Karpas-422 (cell line): ENCODE measurements around the gene UBA7. TPM values are rescaled to one million over a fixed set of nuclear protein-coding genes. Genes with fewer than 3 reads are reported as not detected.
"Not testable (repeated sequence)": the region's sequence is repeated elsewhere in the genome, so short reads cannot be mapped to it uniquely, and the experiment has no call there.

Experiments used
- DNase-seq: peaks from one replicate; pipeline ENCODE4 v3.0.0-alpha.2; 2015
- H2AFZ ChIP-seq: fragments of 200-600 bp; sonication (generic); 2 replicates; pipeline ENCODE4 v1.6.1; 2014; ENCODE audit warnings: antibody characterized with exemption, low read length, mixed read lengths
- H3K27ac ChIP-seq: fragments of 200-600 bp; sonication (generic); 2 replicates; pipeline ENCODE4 v1.5.1; 2014; ENCODE audit warnings: mild to moderate bottlenecking, low read length, moderate library complexity
- H3K27me3 ChIP-seq: fragments of 200-600 bp; sonication (generic); 2 replicates; pipeline ENCODE4 v1.6.1; 2014; ENCODE audit warnings: low read length, mixed read lengths
- H3K36me3 ChIP-seq: fragments of 200-600 bp; sonication (generic); 2 replicates; pipeline ENCODE4 v1.6.1; 2014; ENCODE audit warnings: low read length, mixed read lengths; ENCODE audit not compliant: insufficient read depth
- H3K4me1 ChIP-seq: fragments of 200-600 bp; sonication (generic); 2 replicates; pipeline ENCODE4 v1.6.1; 2014; ENCODE audit warnings: mild to moderate bottlenecking, low read length, mixed read lengths
- H3K4me2 ChIP-seq: fragments of 200-600 bp; sonication (generic); 2 replicates; pipeline ENCODE4 v1.6.1; 2014; ENCODE audit warnings: low read length, low read depth, mild to moderate bottlenecking; ENCODE audit not compliant: poor library complexity, severe bottlenecking
- H3K4me3 ChIP-seq: fragments of 200-600 bp; sonication (generic); 2 replicates; pipeline ENCODE4 v1.5.1; 2014; ENCODE audit warnings: mild to moderate bottlenecking, antibody characterized with exemption, low read length, mixed read lengths
- H3K79me2 ChIP-seq: fragments of 200-600 bp; sonication (generic); 2 replicates; pipeline ENCODE4 v1.6.1; 2014; ENCODE audit warnings: mild to moderate bottlenecking, low read length, mixed read lengths
- H3K9ac ChIP-seq: fragments of 200-600 bp; sonication (generic); 2 replicates; pipeline ENCODE4 v1.6.0; 2014; ENCODE audit warnings: low read length
- H3K9me2 ChIP-seq: fragments of 200-600 bp; sonication (generic), shearing (Covaris generic); replicated peaks from 2 replicates; pipeline ENCODE4 v1.6.0; 2014; ENCODE audit warnings: mild to moderate bottlenecking, low read length, moderate library complexity; ENCODE audit not compliant: insufficient read depth
- H3K9me3 ChIP-seq: fragments of 300-700, 200-600 bp; sonication (generic); 2 replicates; pipeline ENCODE4 v1.6.1; 2014; ENCODE audit warnings: low read length, mixed read lengths
- H4K20me1 ChIP-seq: fragments of 200-600 bp; sonication (generic); 2 replicates; pipeline ENCODE4 v1.6.1; 2014; ENCODE audit warnings: mild to moderate bottlenecking, antibody characterized with exemption, low read length, low read depth; ENCODE audit not compliant: insufficient read depth
- total RNA-seq: library from RNA; depleted of rRNA; stranded (reverse); fragments of >200 nt; shearing (Covaris generic); gene quantifications from 2 replicates; pipeline ENCODE4 v1.2.3, GENCODE V29; 2014; ENCODE audit warnings: low replicate concordance

UBA7 gene
- total RNA-seq, 1 experiment from 2014 or later, result 10.5 TPM

- no peaks in the 10 kb centered on the region for H3K9me3 ChIP-seq
- H3K4me2 ChIP-seq, result peak overlapping the region; percentile 96
- peak; percentile 67 for DNase-seq
- no peaks in the 10 kb centered on the region for H4K20me1 ChIP-seq
- peak overlapping the region; percentile 25; the same call in 1 of the 2 replicates for H2AFZ ChIP-seq
- peaks cover 29% of the 10 kb centered on the region for H3K4me1 ChIP-seq
- peak overlapping the region; percentile 91 for H3K4me3 ChIP-seq
- peaks cover 49% of the 10 kb centered on the region for H3K79me2 ChIP-seq
- peak overlapping the region; percentile 51 for H3K27ac ChIP-seq
- H3K9ac ChIP-seq, result peak overlapping the region; percentile 85
- no peaks in the 10 kb centered on the region for H3K9me2 ChIP-seq
- no peaks in the 10 kb centered on the region for H3K27me3 ChIP-seq
- peaks cover 6% of the 10 kb centered on the region for H3K36me3 ChIP-seq
Observed at GRCh38 chr3:49785565-49786356, 28.0 kb downstream of the UBA7 start.

- not testable (repeated sequence) for H3K27ac ChIP-seq, H3K9ac ChIP-seq, H3K4me2 ChIP-seq, H3K9me3 ChIP-seq, DNase-seq, H4K20me1 ChIP-seq, H3K27me3 ChIP-seq, H3K4me3 ChIP-seq, H2AFZ ChIP-seq, H3K36me3 ChIP-seq, H3K9me2 ChIP-seq
- Histone ChIP-seq H3K79me2 (peaks cover 78% of the 10 kb centered on the region), H3K4me1 (peaks cover 17% of the 10 kb centered on the region)
Observed at GRCh38 chr3:49782277-49782676, 31.5 kb downstream of the UBA7 start.

GRCh38 chr3:49781415-49782199 is 32.1 kb downstream of the UBA7 start:
- peaks cover 84% of the 10 kb centered on the region for H3K79me2 ChIP-seq
- H3K27me3 ChIP-seq, result no peaks in the 10 kb centered on the region
- no peak overlapping the region for H3K27ac ChIP-seq
- no peaks in the 10 kb centered on the region for H4K20me1 ChIP-seq
- H3K9me3 ChIP-seq, result no peaks in the 10 kb centered on the region
- no peak overlapping the region for H3K4me3 ChIP-seq
- no peak overlapping the region for H3K4me2 ChIP-seq
- no peak overlapping the region for H2AFZ ChIP-seq
- no peak overlapping the region for H3K9ac ChIP-seq
- H3K4me1 ChIP-seq, result peaks cover 10% of the 10 kb centered on the region
- H3K9me2 ChIP-seq, result no peaks in the 10 kb centered on the region
- peaks cover 10% of the 10 kb centered on the region for H3K36me3 ChIP-seq
- DNase-seq, result no peak

DNA sequence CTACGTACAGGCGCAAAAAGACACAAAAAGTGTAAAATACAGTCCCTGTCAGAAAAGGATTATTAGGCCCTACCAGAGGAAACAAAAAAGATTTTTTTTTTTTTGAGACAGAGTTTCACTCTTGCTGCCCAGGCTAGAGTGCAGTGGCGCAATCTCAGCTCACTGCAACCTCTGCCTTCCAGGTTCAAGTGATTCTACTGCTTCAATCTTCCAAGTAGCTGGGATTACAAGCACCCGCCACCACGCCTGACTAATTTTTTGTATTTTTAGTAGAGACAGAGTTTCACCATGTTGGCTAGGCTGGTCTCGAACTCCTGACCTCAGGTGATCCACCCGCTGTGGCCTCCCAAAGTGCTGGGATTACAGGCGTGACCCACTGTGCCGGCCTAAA is 32.8 kb downstream of the UBA7 start:
- H2AFZ ChIP-seq, DNase-seq, H3K9me2 ChIP-seq, H3K27me3 ChIP-seq, H3K9me3 ChIP-seq, H3K36me3 ChIP-seq, H4K20me1 ChIP-seq, H3K9ac ChIP-seq, H3K4me2 ChIP-seq, H3K4me1 ChIP-seq, H3K27ac ChIP-seq, H3K4me3 ChIP-seq: not testable (repeated sequence)
- H3K79me2 ChIP-seq, result peaks cover 88% of the 10 kb centered on the region

- no peaks in the 10 kb centered on the region for H3K9me3 ChIP-seq
- peaks cover 10% of the 10 kb centered on the region for H3K36me3 ChIP-seq
- H3K27me3 ChIP-seq, result no peaks in the 10 kb centered on the region
- H3K4me1 ChIP-seq, result peaks cover 6% of the 10 kb centered on the region
- H2AFZ ChIP-seq, result no peak overlapping the region
- H3K4me3 ChIP-seq, result no peak overlapping the region
- H3K9me2 ChIP-seq, result no peaks in the 10 kb centered on the region
- no peak overlapping the region for H3K4me2 ChIP-seq
- DNase-seq, result no peak
- no peak overlapping the region for H3K27ac ChIP-seq
- no peaks in the 10 kb centered on the region for H4K20me1 ChIP-seq
- H3K9ac ChIP-seq, result no peak overlapping the region
- peaks cover 88% of the 10 kb centered on the region for H3K79me2 ChIP-seq
Observed at GRCh38 chr3:49780080-49780974, 33.4 kb downstream of the UBA7 start.

DNA sequence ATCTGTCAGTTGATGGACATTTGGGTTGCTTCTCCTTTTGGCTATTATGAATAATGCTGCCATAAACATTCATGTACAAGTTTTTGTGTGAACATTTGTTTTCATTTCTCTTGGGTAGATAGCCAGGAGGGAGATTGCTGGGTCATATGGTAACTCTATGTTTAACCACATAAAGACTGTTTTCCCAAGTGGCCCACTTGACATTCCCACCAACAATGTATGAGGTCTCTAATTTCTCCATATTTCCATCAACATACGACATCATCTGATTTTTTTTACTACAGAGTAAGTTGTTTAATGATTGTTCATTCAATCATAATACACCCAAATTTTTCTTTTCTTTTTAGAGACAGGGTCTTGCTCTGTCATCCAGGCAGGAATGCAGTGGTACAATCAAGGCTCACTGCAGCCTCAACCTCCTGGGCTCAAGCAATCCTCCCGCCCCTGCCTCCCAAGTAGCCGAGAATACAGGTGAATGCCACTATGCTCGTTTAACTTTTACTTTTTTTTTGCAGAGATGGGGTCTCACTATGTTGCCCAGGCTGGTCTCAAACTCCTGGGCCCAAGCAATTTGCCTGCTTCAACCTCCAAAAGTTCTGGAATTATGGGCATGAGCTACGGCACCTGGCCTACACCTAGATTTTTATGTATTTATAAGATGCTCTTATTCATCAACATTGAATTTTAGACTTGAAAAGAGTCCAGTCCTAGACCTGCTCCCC is 34.2 kb downstream of the UBA7 start:
- no peak overlapping the region for H3K9ac ChIP-seq
- H4K20me1 ChIP-seq, result no peaks in the 10 kb centered on the region
- no peaks in the 10 kb centered on the region for H3K27me3 ChIP-seq
- no peak overlapping the region for H3K4me2 ChIP-seq
- H3K9me3 ChIP-seq, result no peaks in the 10 kb centered on the region
- H3K36me3 ChIP-seq, result peaks cover 10% of the 10 kb centered on the region
- peaks cover 88% of the 10 kb centered on the region for H3K79me2 ChIP-seq
- DNase-seq, result no peak
- no peaks in the 10 kb centered on the region for H3K9me2 ChIP-seq
- H3K4me3 ChIP-seq, result no peak overlapping the region
- H2AFZ ChIP-seq, result no peak overlapping the region
- no peak overlapping the region for H3K27ac ChIP-seq
- H3K4me1 ChIP-seq, result no peaks in the 10 kb centered on the region

DNA sequence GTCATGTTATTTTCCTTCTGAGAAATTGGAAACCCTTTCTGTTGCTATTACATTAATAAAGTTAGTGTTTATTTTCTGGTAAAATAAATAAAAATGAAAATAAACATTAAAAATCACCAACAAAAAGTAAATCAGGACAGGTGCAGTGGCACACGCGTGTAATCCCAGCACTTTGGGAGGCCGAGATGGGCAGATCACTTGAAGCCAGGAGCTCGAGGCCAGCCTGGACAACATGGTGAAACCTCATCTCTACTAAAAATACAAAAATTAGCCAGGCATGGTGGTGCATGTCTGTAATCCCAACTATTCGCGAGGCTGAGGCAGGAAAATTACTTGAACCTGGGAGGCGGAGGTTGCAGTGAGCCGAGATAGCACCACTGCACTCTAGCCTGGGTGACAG is 37.7 kb downstream of the UBA7 start:
- not testable (repeated sequence) for H3K4me1 ChIP-seq, H3K9me3 ChIP-seq, H3K4me3 ChIP-seq, H3K4me2 ChIP-seq, H4K20me1 ChIP-seq, DNase-seq, H3K27me3 ChIP-seq, H3K27ac ChIP-seq, H3K9ac ChIP-seq, H2AFZ ChIP-seq, H3K36me3 ChIP-seq, H3K9me2 ChIP-seq
- peaks cover 89% of the 10 kb centered on the region for H3K79me2 ChIP-seq
